K562 (cell line): ENCODE data around the gene PLXNA3. TPM values are rescaled to one million over a fixed set of nuclear protein-coding genes. Genes with fewer than 3 reads are reported as not detected.
A peak's percentile ranks its signal among the peaks of the same experiment; 100 is the strongest.
"Not testable (repeated sequence)": the region's sequence is repeated elsewhere in the genome, so short reads cannot be mapped to it uniquely, and the experiment has no call there.

Source experiments
- ATAC-seq: fragments of 200-7000 bp; cut with Tn5 transposase; 3 replicates; pipeline ENCODE4 v1.9.1; 2020; ENCODE audit warnings: moderate library complexity
- BruUV-seq: library from RNA; stranded (reverse); fragments of 400-500 nt; replicated peaks from 2 replicates; lab custom pipeline; 2021; lab: Mats Ljungman, UMichigan
- CTCF ChIA-PET: fragments of 300-600 bp; formaldehyde crosslinking; extraction: SDS; loops from one replicate; lab custom pipeline; 2021; ENCODE audit warnings: low intra/inter-chr PET ratio; lab: Yijun Ruan, JAX
- POLR2A ChIA-PET: fragments of 300-600, 350-650 bp; sonication (Branson Sonifier 250); formaldehyde crosslinking; extraction: SDS; loops from one replicate; lab custom pipeline; 2021; ENCODE audit warnings: antibody characterized with exemption, inconsistent platforms; lab: Yijun Ruan, JAX
- DNase-seq, 4 experiments: peaks; one replicate each; pipeline versions ENCODE4 v3.0.0 to v3.0.0-alpha.2; 2011 to 2018; ENCODE audit warnings: low spot score in 3 of 4, mixed read lengths in 3 of 4; ENCODE audit errors: extremely low read depth in 1 of 4
- FAIRE-seq: peaks from 2 replicates; lab custom pipeline; 2011; peaks lifted over from hg19 to GRCh38; lab: Jason Lieb, UNC
- H2AFZ ChIP-seq: 2 replicates; pipeline ENCODE4 v1.6.0; 2011; ENCODE audit warnings: low read depth, low read length, control low read depth, inconsistent platforms
- H3K27ac ChIP-seq: fragments of 200-600 bp; 3 replicates; pipeline ENCODE4 v1.8.0; 2011; ENCODE audit warnings: low read depth, mild to moderate bottlenecking, control low read depth, inconsistent platforms, low read length, moderate library complexity, mixed read lengths; ENCODE audit errors: extremely low read depth
- H3K27me3 ChIP-seq, 2 experiments: fragments of 300-600 bp in 1 of 2; 2 replicates in 1 of 2; 3 replicates in 1 of 2; pipeline versions ENCODE4 v1.6.0 to v1.8.0; 2011; ENCODE audit warnings: inconsistent platforms in 2 of 2, low read length in 2 of 2, mild to moderate bottlenecking in 1 of 2, mixed read lengths in 1 of 2, moderate library complexity in 1 of 2; ENCODE audit not compliant: control insufficient read depth in 2 of 2, insufficient read depth in 2 of 2
- H3K36me3 ChIP-seq: fragments of 300-600 bp; 3 replicates; pipeline ENCODE4 v1.8.0; 2011; ENCODE audit warnings: mild to moderate bottlenecking, low read length, inconsistent platforms; ENCODE audit not compliant: control insufficient read depth, insufficient read depth
- H3K4me1 ChIP-seq, 2 experiments: fragments of 200-600 bp in 1 of 2; replicated peaks in 1 of 2; 2 replicates in 1 of 2; 3 replicates in 1 of 2; pipeline versions ENCODE4 v1.5.1 to v1.8.0; 2011; ENCODE audit warnings: inconsistent platforms in 2 of 2, low read length in 2 of 2, mild to moderate bottlenecking in 1 of 2, mixed read lengths in 1 of 2, moderate library complexity in 1 of 2; ENCODE audit not compliant: control insufficient read depth in 2 of 2, insufficient read depth in 2 of 2
- H3K4me2 ChIP-seq: 2 replicates; pipeline ENCODE4 v1.6.1; 2011; ENCODE audit warnings: low read length, control low read depth, inconsistent platforms, mixed read lengths; ENCODE audit not compliant: insufficient read depth
- H3K4me3 ChIP-seq: fragments of 200-600 bp; sonication (generic), shearing (Covaris generic); 2 replicates; pipeline ENCODE4 v1.5.1; 2016; ENCODE audit warnings: control low read depth, inconsistent platforms
- H3K79me2 ChIP-seq: fragments of 200-600 bp; 3 replicates; pipeline ENCODE4 v1.8.0; 2011; ENCODE audit warnings: low read length, inconsistent platforms; ENCODE audit not compliant: control insufficient read depth, insufficient read depth
- H3K9ac ChIP-seq, 2 experiments: 2 replicates each; pipeline versions ENCODE4 v1.6.0 to v1.6.1; 2011; ENCODE audit warnings: low read depth in 2 of 2, low read length in 2 of 2, control low read depth in 1 of 2, inconsistent platforms in 1 of 2, mild to moderate bottlenecking in 1 of 2, mixed read lengths in 1 of 2; ENCODE audit not compliant: insufficient read depth in 1 of 2
- H3K9me1 ChIP-seq: one replicate; pipeline ENCODE4 v1.6.0; 2011; ENCODE audit warnings: inconsistent platforms, mild to moderate bottlenecking, low read length, moderate library complexity; ENCODE audit not compliant: control insufficient read depth, insufficient read depth
- H3K9me3 ChIP-seq: replicated peaks from 2 replicates; pipeline ENCODE4 v1.5.1; 2011; ENCODE audit warnings: low read depth, low read length, inconsistent platforms; ENCODE audit not compliant: control insufficient read depth, insufficient read depth
- H4K20me1 ChIP-seq: replicated peaks from 2 replicates; pipeline ENCODE4 v1.6.1; 2011; ENCODE audit warnings: low read length, inconsistent platforms, mixed read lengths; ENCODE audit not compliant: control insufficient read depth, insufficient read depth
- ARID1B ChIP-seq: fragments of 450-650 bp; IDR thresholded peaks from 2 replicates; pipeline ENCODE4 v1.6.1; 2016; ENCODE audit warnings: antibody characterized with exemption, mild to moderate bottlenecking, inconsistent platforms
- CBFA2T3 ChIP-seq: fragments of 450-650 bp; IDR thresholded peaks from 2 replicates; pipeline ENCODE4 v1.6.1; 2017
- DPF2 ChIP-seq: fragments of 450-650 bp; IDR thresholded peaks from 2 replicates; pipeline ENCODE4 v1.6.1; 2016
- JUND ChIP-seq, 2 experiments: IDR thresholded peaks; 2 replicates in 1 of 2; 3 replicates in 1 of 2; pipeline ENCODE4 v1.6.1; 2011; ENCODE audit warnings: borderline replicate concordance in 2 of 2, low read depth in 2 of 2, low read length in 2 of 2, improper control_type of control experiment in 1 of 2, missing biosample characterization in 1 of 2, missing genetic modification characterization in 1 of 2, missing genetic modification reagents in 1 of 2
- MECOM ChIP-seq: fragments of 250-450 bp; sonication (Bioruptor Pico); IDR thresholded peaks from 2 replicates; pipeline ENCODE4 v1.8.0; 2022; ENCODE audit warnings: inconsistent platforms
- MEIS2 ChIP-seq: fragments of 450-650 bp; IDR thresholded peaks from 2 replicates; pipeline ENCODE4 v1.6.1; 2014; ENCODE audit warnings: mild to moderate bottlenecking; ENCODE audit not compliant: partially characterized antibody
- NCOR1 ChIP-seq: fragments of 450-650 bp; IDR thresholded peaks from 2 replicates; pipeline ENCODE4 v1.6.1; 2016; ENCODE audit warnings: mild to moderate bottlenecking, moderate library complexity
- NFIC ChIP-seq: fragments of 450-650 bp; IDR thresholded peaks from 2 replicates; pipeline ENCODE4 v1.6.1; 2017; ENCODE audit warnings: mild to moderate bottlenecking, inconsistent platforms
- NR2C1 ChIP-seq, 2 experiments: fragments of 450-650 bp; IDR thresholded peaks; 2 replicates each; pipeline ENCODE4 v1.6.1; 2017; ENCODE audit warnings: mild to moderate bottlenecking in 2 of 2, antibody characterized with exemption in 1 of 2, inconsistent platforms in 1 of 2, missing compliant biosample characterization in 1 of 2, missing genetic modification characterization in 1 of 2
- PRDM10 ChIP-seq: fragments of 450-650 bp; IDR thresholded peaks from 2 replicates; pipeline ENCODE4 v1.6.1; 2018; ENCODE audit not compliant: partially characterized antibody
- SMARCA4 ChIP-seq: fragments of 450-650 bp; IDR thresholded peaks from 2 replicates; pipeline ENCODE4 v1.6.1; 2016
- SMARCE1 ChIP-seq: fragments of 450-650 bp; IDR thresholded peaks from 2 replicates; pipeline ENCODE4 v1.7.1; 2016; ENCODE audit warnings: mild to moderate bottlenecking
- TAF9B ChIP-seq: fragments of 450-650 bp; IDR thresholded peaks from 2 replicates; pipeline ENCODE4 v1.6.1; 2018; ENCODE audit warnings: mild to moderate bottlenecking; ENCODE audit not compliant: partially characterized antibody
- TBP ChIP-seq: optimal IDR thresholded peaks from 2 replicates; pipeline ENCODE3; 2011; ENCODE audit warnings: low read depth, low read length, improper control_type of control experiment
- ZEB2 ChIP-seq: fragments of 450-650 bp; IDR thresholded peaks from 2 replicates; pipeline ENCODE4 v1.6.1; 2016
- WGBS: fragments of 100-300 bp; shearing (Covaris generic); methylation state at CpG from one replicate; pipeline ENCODE4 v1.1.6; 2016; ENCODE audit warnings: low coverage, mixed read lengths; ENCODE audit not compliant: insufficient coverage; ENCODE audit errors: missing lambda C conversion rate; 5-methylcytosine and 5-hydroxymethylcytosine counted together
- in situ Hi-C: fragments of 300-500 bp; cut with MboI; formaldehyde crosslinking; loops from 4 replicates; pipeline ENCODE4 v1.15.0; 2018; ENCODE audit warnings: inconsistent platforms, mixed read lengths
- intact Hi-C: fragments of 100-400 bp; cut with micrococcal nuclease; formaldehyde crosslinking; loops from 2 replicates; pipeline ENCODE4 v1.14.2; 2022
- polyA plus RNA-seq, 8 experiments: library from polyadenylated mRNA; depleted of rRNA in 4 of 8; stranded (reverse) in 5 of 8; unstranded in 3 of 8; fragments of >200 nt; fragmentation: Nextera tagmentation in 2 of 8; fragmentation: Illumina TruSeq in 1 of 8; extraction: Ambion mirVana in 2 of 8; extraction: Trizol in 1 of 8; gene quantifications; 2 replicates each; pipeline versions ENCODE4 v1.2.1 to v1.2.3, GENCODE V29; 2011 to 2014; ENCODE audit warnings: inconsistent platforms in 1 of 8, missing spikeins in 1 of 8
- total RNA-seq, 7 experiments: library from RNA; depleted of rRNA in 6 of 7; stranded (reverse); fragments of >200 nt in 6 of 7; fragmentation: Illumina TruSeq in 2 of 7; extraction: Trizol in 2 of 7; gene quantifications; 2 replicates each; pipeline versions ENCODE4 v1.2.1 to v1.2.3, GENCODE V29; 2011 to 2021; ENCODE audit warnings: low replicate concordance in 1 of 7
- TF ChIP-seq, protein P1 (sequence below): sonication (generic); formaldehyde crosslinking; IDR thresholded peaks from 2 replicates; pipeline ENCODE4 v1.8.0; 2022; ENCODE audit warnings: missing genetic modification reagents, mild to moderate bottlenecking, moderate library complexity, borderline replicate concordance
- TF ChIP-seq, protein P2 (sequence below): sonication (generic); formaldehyde crosslinking; IDR thresholded peaks from 2 replicates; pipeline ENCODE4 v1.9.0; 2022; ENCODE audit warnings: mild to moderate bottlenecking, missing genetic modification reagents

Gene PLXNA3
- total and polyA plus RNA-seq, 9 of the 15 experiments (the other 6 are each of a cell fraction or from before 2014, with no cell fraction given): 0.32 to 47.8 (median 7.5) TPM

DNA sequence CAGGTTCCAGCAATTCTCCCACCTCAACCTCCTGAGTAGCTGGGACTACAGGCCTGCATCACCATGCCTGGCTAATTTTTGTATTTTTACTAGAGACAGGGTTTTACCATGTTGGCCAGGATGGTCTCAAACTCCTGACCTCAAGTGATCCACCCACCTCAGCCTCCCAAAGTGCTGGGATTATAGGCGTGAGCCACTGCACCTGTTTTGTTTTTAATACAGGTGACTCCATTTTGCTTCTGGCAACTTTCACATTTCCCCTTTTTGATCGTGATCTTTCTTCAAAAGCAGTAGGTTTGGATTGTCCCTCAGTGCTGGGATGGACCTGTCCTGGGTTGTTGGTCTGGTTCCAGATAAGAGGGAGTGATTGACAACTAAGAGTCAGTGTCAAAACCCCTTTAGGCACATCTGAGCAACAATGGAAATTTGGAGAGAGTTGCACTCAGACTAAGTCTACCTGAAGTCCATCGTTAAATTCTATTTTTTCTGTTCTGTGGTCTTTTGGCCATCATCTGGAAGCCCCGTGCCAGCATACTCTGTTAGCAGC lies 38.6 kb downstream of the PLXNA3 start (continued):
- peak; percentile 89 for TF ChIP-seq PRDM10
- TF ChIP-seq MECOM (CRISPR knock-in tag): peak; percentile 84
- not testable (repeated sequence) for TF ChIP-seq NR2C1 (IDR thresholded peaks at IDR 0.05)
- 0 out of 2 replicates have a peak, but pooled peaks have one; percentile 17 for TF ChIP-seq NR2C1 (tag; IDR thresholded peaks at IDR 0.05)
- TF ChIP-seq MEIS2: peak; percentile 69
- TF ChIP-seq NFIC: 0 out of 2 replicates have a peak, but pooled peaks have one; percentile 17

GRCh38 chrX:154501423-154501822 lies 43.3 kb downstream of the PLXNA3 start:
- Histone ChIP-seq H3K36me3 (peaks cover 15% of the 10 kb centered on the region; the same call in 2 of the 3 replicates), H3K27ac (peak overlapping the region; percentile 30; the same call in 1 of the 3 replicates), H3K4me2 (0 out of 2 replicates have a peak overlapping the region, but pooled peaks have one; percentile 18), H3K4me1 (peaks cover 8 to 17% of the 10 kb centered on the region in 2 experiments; a peak in 4 of 5 replicates)
- POLR2A ChIA-PET: interaction anchor here (1.2 to 1.8 kb wide), 3 partner anchors 10 to 15 kb away, joined by 3 to 8 read pairs (median 4); partner anchors contain the start of genes FAM3A and SLC10A3
- peak; percentile 78 for FAIRE-seq
- H3K9me3 ChIP-seq, H3K4me3 ChIP-seq, BruUV-seq, intact Hi-C loops, CTCF ChIA-PET, H3K79me2 ChIP-seq, H2AFZ ChIP-seq, DNase-seq, H4K20me1 ChIP-seq, H3K27me3 ChIP-seq, H3K9me1 ChIP-seq, H3K9ac ChIP-seq, in situ Hi-C loops: not testable (repeated sequence)
- WGBS: 24% methylated on average over 7 of the region's 7 CpGs
- ATAC-seq: peak; percentile 38; the same call in 2 of the 3 replicates
- TF ChIP-seq ZEB2 (peak; percentile 23; the same call in 1 of the 2 replicates), TAF9B (peak; percentile 65), CBFA2T3 (peak; percentile 40), NCOR1 (peak; percentile 43; the same call in 1 of the 2 replicates), SMARCA4 (peak; percentile 27; the same call in 1 of the 2 replicates), ARID1B (0 out of 2 replicates have a peak, but pooled peaks have one; percentile 49), TBP (peak; percentile 69), JUND (IDR thresholded peaks at IDR 0.05; ENCODE audit: borderline replicate concordance, low read depth, low read length) (peak; percentile 82), JUND (tag; IDR thresholded peaks at IDR 0.05; ENCODE audit: borderline replicate concordance, low read depth, low read length) (peak; percentile 71; the same call in 1 of the 3 replicates), SMARCE1 (peak; percentile 41; the same call in 1 of the 2 replicates), DPF2 (peak; percentile 65)
- TF ChIP-seq, protein P1, sequence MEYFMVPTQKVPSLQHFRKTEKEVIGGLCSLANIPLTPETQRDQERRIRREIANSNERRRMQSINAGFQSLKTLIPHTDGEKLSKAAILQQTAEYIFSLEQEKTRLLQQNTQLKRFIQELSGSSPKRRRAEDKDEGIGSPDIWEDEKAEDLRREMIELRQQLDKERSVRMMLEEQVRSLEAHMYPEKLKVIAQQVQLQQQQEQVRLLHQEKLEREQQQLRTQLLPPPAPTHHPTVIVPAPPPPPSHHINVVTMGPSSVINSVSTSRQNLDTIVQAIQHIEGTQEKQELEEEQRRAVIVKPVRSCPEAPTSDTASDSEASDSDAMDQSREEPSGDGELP (CRISPR knock-in tag): peak; percentile 96
- TF ChIP-seq, protein P2, sequence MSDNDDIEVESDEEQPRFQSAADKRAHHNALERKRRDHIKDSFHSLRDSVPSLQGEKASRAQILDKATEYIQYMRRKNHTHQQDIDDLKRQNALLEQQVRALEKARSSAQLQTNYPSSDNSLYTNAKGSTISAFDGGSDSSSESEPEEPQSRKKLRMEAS (CRISPR knock-in tag): peak; percentile 36; the same call in 1 of the 2 replicates
